ENCODE measurements around the gene TAB2.
"Not testable (repeated sequence)": the region's sequence is repeated elsewhere in the genome, so short reads cannot be mapped to it uniquely, and the experiment has no call there.

TAB2 gene

GRCh38 chr6:149444360-149445094 is 127.0 kb downstream of the TAB2 start:
- DNase-seq (ENCODE audit: low spot score): not testable (repeated sequence)

- no peak for DNase-seq (ENCODE audit: low spot score)
These were observed 127.6 kb downstream of the TAB2 start for GRCh38 chr6:149445095-149445466.

- no peak for DNase-seq (ENCODE audit: low spot score)
These were observed 128.1 kb downstream of the TAB2 start for GRCh38 chr6:149445573-149445972.

- DNase-seq (ENCODE audit: low spot score): no peak
These were observed 129.4 kb downstream of the TAB2 start for GRCh38 chr6:149446791-149447376.

GRCh38 chr6:149448821-149449453 is 131.4 kb downstream of the TAB2 start:
- no peak for DNase-seq (ENCODE audit: low spot score)

- DNase-seq (ENCODE audit: low spot score): no peak
These were observed 132.5 kb downstream of the TAB2 start for GRCh38 chr6:149449831-149450678.

- DNase-seq (ENCODE audit: low spot score): no peak
These were observed 133.3 kb downstream of the TAB2 start for GRCh38 chr6:149450679-149451375.

- no peak for DNase-seq (ENCODE audit: low spot score)
These were observed 134.0 kb downstream of the TAB2 start for GRCh38 chr6:149451376-149452036.

- no peak for DNase-seq (ENCODE audit: low spot score)
These were observed 134.8 kb downstream of the TAB2 start for GRCh38 chr6:149452037-149452939.

GRCh38 chr6:149453597-149454345 is 136.3 kb downstream of the TAB2 start:
- no peak for DNase-seq (ENCODE audit: low spot score)

GRCh38 chr6:149454346-149454848 is 136.9 kb downstream of the TAB2 start:
- no peak for DNase-seq (ENCODE audit: low spot score)

GRCh38 chr6:149455031-149455732 is 137.7 kb downstream of the TAB2 start:
- no peak for DNase-seq (ENCODE audit: low spot score)

- no peak for DNase-seq (ENCODE audit: low spot score)
These were observed 139.0 kb downstream of the TAB2 start for GRCh38 chr6:149456311-149457021.

GRCh38 chr6:149457316-149457884 is 139.9 kb downstream of the TAB2 start:
- DNase-seq (ENCODE audit: low spot score): no peak

- DNase-seq (ENCODE audit: low spot score): no peak
These were observed 140.7 kb downstream of the TAB2 start for GRCh38 chr6:149458196-149458595.

- DNase-seq (ENCODE audit: low spot score): no peak
These were observed 141.3 kb downstream of the TAB2 start for GRCh38 chr6:149458806-149459205.

GRCh38 chr6:149459761-149460160 is 142.2 kb downstream of the TAB2 start:
- DNase-seq (ENCODE audit: low spot score): no peak

GRCh38 chr6:149460249-149460648 is 142.7 kb downstream of the TAB2 start:
- DNase-seq (ENCODE audit: low spot score): not testable (repeated sequence)

Data from CD4-positive, alpha-beta T cell treated with Interleukin-2 at 100 ng/mL for 4 hours (primary cell).